Right lobe of liver (tissue), 6 donors: ENCODE data around the gene EFNA5. TPM values are rescaled to one million over a fixed set of nuclear protein-coding genes. Genes with fewer than 3 reads are reported as not detected.

Experiments used
- ATAC-seq, 4 donors: fragments of 200-7000 bp; cut with Tn5 transposase; one replicate each; pipeline ENCODE4 v1.9.1; 2020; ENCODE audit warnings: mild to moderate bottlenecking in 4 of 4, moderate library complexity in 4 of 4
- DNase-seq, 3 donors: peaks; one replicate each; pipeline ENCODE4 v3.0.0-alpha.2; 2020
- H3K27ac ChIP-seq, 3 donors: fragments of 200-600 bp; one replicate each; pipeline ENCODE4 v1.8.0; 2022
- H3K27me3 ChIP-seq, 2 donors: fragments of 200-600 bp; one replicate each; pipeline ENCODE4 v1.8.0; 2022
- H3K36me3 ChIP-seq, 4 donors: fragments of 200-600 bp; sonication (generic) in 1 of 4; one replicate each; pipeline versions ENCODE4 v1.5.1 to v1.8.0; 2017 to 2022; ENCODE audit warnings: control low read depth in 1 of 4
- H3K4me1 ChIP-seq, 4 donors: fragments of 200-600 bp; sonication (generic) in 1 of 4; one replicate each; pipeline versions ENCODE4 v1.5.1 to v1.8.0; 2017 to 2022; ENCODE audit warnings: control low read depth in 1 of 4
- H3K4me3 ChIP-seq, 3 donors: fragments of 200-600 bp; one replicate each; pipeline ENCODE4 v1.8.0; 2022
- H3K9me3 ChIP-seq, 4 donors: fragments of 200-600 bp; sonication (generic) in 1 of 4; one replicate each; pipeline versions ENCODE4 v1.5.1 to v1.8.0; 2017 to 2022; ENCODE audit warnings: control low read depth in 1 of 4
- CTCF ChIP-seq, 4 donors: fragments of 200-600 bp in 3 of 4; fragments of 450-650 bp in 1 of 4; IDR thresholded peaks; one replicate each; pipeline versions ENCODE4 v1.5.1 to v1.8.0; 2016 to 2022; ENCODE audit warnings: antibody characterized with exemption in 4 of 4, mild to moderate bottlenecking in 2 of 4
- POLR2A ChIP-seq: fragments of 450-650 bp; IDR thresholded peaks from one replicate; pipeline ENCODE4 v1.6.1; 2017; ENCODE audit warnings: antibody characterized with exemption, mild to moderate bottlenecking
- WGBS: methylation state at CpG from one replicate; pipeline ENCODE4 v1.1.6; 2018; ENCODE audit warnings: low coverage, low lambda C conversion rate; ENCODE audit not compliant: insufficient coverage; ENCODE audit errors: missing lambda C conversion rate; 5-methylcytosine and 5-hydroxymethylcytosine counted together
- intact Hi-C, 2 donors: fragments of 100-400 bp; cut with DNase I; formaldehyde crosslinking; loops; one replicate each; pipeline versions ENCODE4 v1.11.2 to v1.14.1; 2022
- total RNA-seq, 6 experiments: library from RNA; depleted of rRNA in 2 of 6; stranded (reverse); fragments of >200 nt in 2 of 6; fragmentation: NEBNext Ultra II Directional in 3 of 6; extraction: Animal tissue kit (Norgen Biotek cat#: 25700) in 3 of 6; gene quantifications; one replicate each; pipeline versions ENCODE4 v1.1.0 to v1.2.4, GENCODE V29; 2016 to 2023
- donor health status: DM: no; HTN: yes; CAD: no.
- donor health status: DM: no; HTN: no; CAD: no.
- donor health status: DM: no; HTN: no; CAD: no.
- donor health status: DM: no; HTN: yes; CAD: no.
- donor health status: DM: no; HTN: yes; CAD: no.

The EFNA5 gene
- total RNA-seq, 6 experiments from 2014 or later: 0.18 to 11.7 (median 1.4) TPM

GRCh38 chr5:107331882-107332281 is 338.9 kb downstream of the EFNA5 start:
- no peak for TF ChIP-seq CTCF (IDR thresholded peaks at IDR 0.05)
- no peak for TF ChIP-seq POLR2A
- Histone ChIP-seq H3K36me3 (no peaks in the 10 kb centered on the region), H3K27me3 (no peaks in the 10 kb centered on the region), H3K4me1 (no peaks in the 10 kb centered on the region), H3K27ac (no peak overlapping the region), H3K4me3 (no peak overlapping the region), H3K9me3 (no peaks in the 10 kb centered on the region)
- WGBS: 81% methylated on average over 2 of the region's 2 CpGs
- no peak for DNase-seq
- no peak for ATAC-seq
- intact Hi-C loops: no loop called here

GRCh38 chr5:107331312-107331711 is 339.4 kb downstream of the EFNA5 start:
- no peak overlapping the region for H3K4me3 ChIP-seq
- no peaks in the 10 kb centered on the region for H3K27me3 ChIP-seq
- TF ChIP-seq POLR2A (no peak), CTCF (IDR thresholded peaks at IDR 0.05) (no peak)
- 41% methylated on average over 1 of the region's 1 CpG for WGBS
- DNase-seq (no peak), ATAC-seq (no peak)
- H3K36me3 ChIP-seq: no peaks in the 10 kb centered on the region
- no peak overlapping the region for H3K27ac ChIP-seq
- intact Hi-C loops: no loop called here
- no peaks in the 10 kb centered on the region for H3K4me1 ChIP-seq
- H3K9me3 ChIP-seq: no peaks in the 10 kb centered on the region

GRCh38 chr5:107330903-107331302 is 339.8 kb downstream of the EFNA5 start:
- peak in 2 of 4 donors; percentile 18 to 44 for ATAC-seq

GRCh38 chr5:107329850-107330249 is 340.9 kb downstream of the EFNA5 start:
- Histone ChIP-seq H3K9me3 (no peaks in the 10 kb centered on the region), H3K27me3 (no peaks in the 10 kb centered on the region), H3K36me3 (no peaks in the 10 kb centered on the region), H3K27ac (no peak overlapping the region), H3K4me3 (no peak overlapping the region), H3K4me1 (no peaks in the 10 kb centered on the region)
- intact Hi-C loops: no loop called here
- DNase-seq: no peak
- ATAC-seq: no peak
- TF ChIP-seq POLR2A (no peak), CTCF (IDR thresholded peaks at IDR 0.05) (no peak)

More at GRCh38 chr5:107330903-107331302, 339.8 kb downstream of the EFNA5 start:
- no peak for DNase-seq
- H3K9me3 ChIP-seq: no peaks in the 10 kb centered on the region
- no peaks in the 10 kb centered on the region for H3K4me1 ChIP-seq
- H3K36me3 ChIP-seq: no peaks in the 10 kb centered on the region
- no peak overlapping the region for H3K4me3 ChIP-seq
- no peak overlapping the region for H3K27ac ChIP-seq
- no peaks in the 10 kb centered on the region for H3K27me3 ChIP-seq
- no peak for TF ChIP-seq POLR2A
- intact Hi-C loops: no loop called here
- 70% methylated on average over 9 of the region's 9 CpGs for WGBS
